Measurements from ENCODE around the gene HIVEP3. TPM values are rescaled to one million over a fixed set of nuclear protein-coding genes. Genes with fewer than 3 reads are reported as not detected.
A peak's percentile ranks its signal among the peaks of the same experiment; 100 is the strongest.

The HIVEP3 gene
- total RNA-seq, 1 donor from 2014 or later = 0.37 TPM

GRCh38 chr1:41480204-41481108 is 438.3 kb downstream of the HIVEP3 start:
- Histone ChIP-seq H3K9ac (no peak overlapping the region), H3K4me2 (no peak overlapping the region), H4K20me1 (ENCODE audit: low read depth) (peaks cover under 1% of the 10 kb centered on the region), H3K27me3 (no peaks in the 10 kb centered on the region), H3K79me2 (ENCODE audit: low read depth) (no peaks in the 10 kb centered on the region), H3K36me3 (no peaks in the 10 kb centered on the region), H3K4me1 (peaks cover 11% of the 10 kb centered on the region), H3K4me3 (no peak overlapping the region), H3K27ac (no peak overlapping the region), H3F3A (ENCODE audit: low read depth) (peaks cover 3% of the 10 kb centered on the region), H3K9me3 (ENCODE audit: low read depth) (no peaks in the 10 kb centered on the region), H2AFZ (replicated peaks) (no peak overlapping the region)
- DNase-seq (ENCODE audit: low spot score) = no peak
- Mint-ChIP-seq H3K36me3 (no peaks in the 10 kb centered on the region), H3K4me3 (no peak overlapping the region), H3K27me3 (ENCODE audit: insufficient read depth, low read depth) (peaks cover 14% of the 10 kb centered on the region), H3K27ac (no peak overlapping the region), H3K4me1 (peaks cover 53% of the 10 kb centered on the region), H3K9me3 (no peaks in the 10 kb centered on the region)
- TF ChIP-seq, protein P1, sequence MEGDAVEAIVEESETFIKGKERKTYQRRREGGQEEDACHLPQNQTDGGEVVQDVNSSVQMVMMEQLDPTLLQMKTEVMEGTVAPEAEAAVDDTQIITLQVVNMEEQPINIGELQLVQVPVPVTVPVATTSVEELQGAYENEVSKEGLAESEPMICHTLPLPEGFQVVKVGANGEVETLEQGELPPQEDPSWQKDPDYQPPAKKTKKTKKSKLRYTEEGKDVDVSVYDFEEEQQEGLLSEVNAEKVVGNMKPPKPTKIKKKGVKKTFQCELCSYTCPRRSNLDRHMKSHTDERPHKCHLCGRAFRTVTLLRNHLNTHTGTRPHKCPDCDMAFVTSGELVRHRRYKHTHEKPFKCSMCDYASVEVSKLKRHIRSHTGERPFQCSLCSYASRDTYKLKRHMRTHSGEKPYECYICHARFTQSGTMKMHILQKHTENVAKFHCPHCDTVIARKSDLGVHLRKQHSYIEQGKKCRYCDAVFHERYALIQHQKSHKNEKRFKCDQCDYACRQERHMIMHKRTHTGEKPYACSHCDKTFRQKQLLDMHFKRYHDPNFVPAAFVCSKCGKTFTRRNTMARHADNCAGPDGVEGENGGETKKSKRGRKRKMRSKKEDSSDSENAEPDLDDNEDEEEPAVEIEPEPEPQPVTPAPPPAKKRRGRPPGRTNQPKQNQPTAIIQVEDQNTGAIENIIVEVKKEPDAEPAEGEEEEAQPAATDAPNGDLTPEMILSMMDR (IDR thresholded peaks at IDR 0.05) = no peak
- TF ChIP-seq EZH2 (IDR thresholded peaks at IDR 0.05) (no peak), EZH2phosphoT487 (IDR thresholded peaks at IDR 0.05) (no peak)

GRCh38 chr1:41479808-41480160 is 438.9 kb downstream of the HIVEP3 start:
- Histone ChIP-seq H3K79me2 (ENCODE audit: low read depth) (no peaks in the 10 kb centered on the region), H3K4me2 (no peak overlapping the region), H3K4me1 (peaks cover 10% of the 10 kb centered on the region), H3K27ac (no peak overlapping the region), H3K4me3 (no peak overlapping the region), H3F3A (ENCODE audit: low read depth) (no peaks in the 10 kb centered on the region), H2AFZ (replicated peaks) (no peak overlapping the region), H3K9me3 (ENCODE audit: low read depth) (no peaks in the 10 kb centered on the region), H4K20me1 (ENCODE audit: low read depth) (no peaks in the 10 kb centered on the region), H3K36me3 (no peaks in the 10 kb centered on the region), H3K27me3 (no peaks in the 10 kb centered on the region), H3K9ac (no peak overlapping the region)
- no peak for DNase-seq (ENCODE audit: low spot score)
- TF ChIP-seq, protein P1 (IDR thresholded peaks at IDR 0.05) = no peak
- TF ChIP-seq EZH2 (IDR thresholded peaks at IDR 0.05) = no peak
- no peak for TF ChIP-seq EZH2phosphoT487 (IDR thresholded peaks at IDR 0.05)
- peaks cover 14% of the 10 kb centered on the region for H3K27me3 Mint-ChIP-seq (ENCODE audit: insufficient read depth, low read depth)
- H3K4me3 Mint-ChIP-seq = no peak overlapping the region
- H3K36me3 Mint-ChIP-seq = no peaks in the 10 kb centered on the region
- H3K4me1 Mint-ChIP-seq = peaks cover 53% of the 10 kb centered on the region
- H3K9me3 Mint-ChIP-seq = no peaks in the 10 kb centered on the region
- H3K27ac Mint-ChIP-seq = no peak overlapping the region

- Mint-ChIP-seq H3K27me3 (ENCODE audit: insufficient read depth, low read depth) (peaks cover 14% of the 10 kb centered on the region), H3K9me3 (no peaks in the 10 kb centered on the region), H3K36me3 (no peaks in the 10 kb centered on the region), H3K4me1 (peaks cover 54% of the 10 kb centered on the region), H3K27ac (peak overlapping the region; percentile 85), H3K4me3 (no peak overlapping the region)
- Histone ChIP-seq H3K4me3 (no peak overlapping the region), H2AFZ (replicated peaks) (no peak overlapping the region), H3K9me3 (ENCODE audit: low read depth) (no peaks in the 10 kb centered on the region), H3F3A (ENCODE audit: low read depth) (no peaks in the 10 kb centered on the region), H4K20me1 (ENCODE audit: low read depth) (no peaks in the 10 kb centered on the region), H3K4me1 (peaks cover 5% of the 10 kb centered on the region), H3K27me3 (no peaks in the 10 kb centered on the region), H3K79me2 (ENCODE audit: low read depth) (no peaks in the 10 kb centered on the region), H3K4me2 (no peak overlapping the region), H3K36me3 (no peaks in the 10 kb centered on the region), H3K27ac (no peak overlapping the region), H3K9ac (no peak overlapping the region)
- TF ChIP-seq EZH2 (IDR thresholded peaks at IDR 0.05) (no peak), EZH2phosphoT487 (IDR thresholded peaks at IDR 0.05) (no peak)
- TF ChIP-seq, protein P1 (IDR thresholded peaks at IDR 0.05) = no peak
- DNase-seq (ENCODE audit: low spot score) = no peak
These were observed 439.5 kb downstream of the HIVEP3 start for GRCh38 chr1:41479000-41479807.
